Mesendoderm (in vitro differentiated cells): ENCODE results near the gene RAB28.

Experiments
- DNase-seq: peaks from one replicate; pipeline ENCODE4 v3.0.0; 2013
- H2AK5ac ChIP-seq: 2 replicates; pipeline ENCODE4 v1.6.1; 2013; ENCODE audit warnings: low read length, inconsistent platforms
- H2BK120ac ChIP-seq: 2 replicates; pipeline ENCODE4 v1.6.1; 2013; ENCODE audit warnings: low read depth, mild to moderate bottlenecking, low read length, moderate library complexity, mixed read lengths
- H2BK15ac ChIP-seq: replicated peaks from 2 replicates; pipeline ENCODE4 v1.6.1; 2013; ENCODE audit warnings: low read depth, mild to moderate bottlenecking, moderate library complexity
- H2BK5ac ChIP-seq: 2 replicates; pipeline ENCODE4 v1.6.1; 2013; ENCODE audit warnings: low read length, inconsistent platforms
- H3K18ac ChIP-seq: 2 replicates; pipeline ENCODE4 v1.6.1; 2013; ENCODE audit warnings: mild to moderate bottlenecking, low read length, mixed read lengths
- H3K23ac ChIP-seq: one replicate; pipeline ENCODE4 v1.6.1; 2013; ENCODE audit warnings: low read length
- H3K27ac ChIP-seq: 2 replicates; pipeline ENCODE4 v1.5.1; 2013; ENCODE audit warnings: low read depth, mild to moderate bottlenecking, inconsistent platforms, low read length, moderate library complexity
- H3K27me3 ChIP-seq: 2 replicates; pipeline ENCODE4 v1.6.1; 2013; ENCODE audit warnings: low read length, control low read depth, mild to moderate bottlenecking, inconsistent platforms; ENCODE audit not compliant: insufficient read depth, poor library complexity
- H3K36me3 ChIP-seq: 2 replicates; pipeline ENCODE4 v1.6.1; 2013; ENCODE audit warnings: low read length, inconsistent platforms; ENCODE audit not compliant: control insufficient read depth, insufficient read depth
- H3K4ac ChIP-seq: one replicate; pipeline ENCODE4 v1.6.1; 2013; ENCODE audit warnings: low read depth, mild to moderate bottlenecking, low read length, moderate library complexity
- H3K4me1 ChIP-seq: 2 replicates; pipeline ENCODE4 v1.6.1; 2013; ENCODE audit warnings: low read depth, low read length, inconsistent platforms; ENCODE audit not compliant: control insufficient read depth
- H3K4me2 ChIP-seq: 2 replicates; pipeline ENCODE4 v1.6.1; 2013; ENCODE audit warnings: low read length
- H3K4me3 ChIP-seq: 2 replicates; pipeline ENCODE4 v1.5.1; 2013; ENCODE audit warnings: mild to moderate bottlenecking, low read length
- H3K56ac ChIP-seq: one replicate; pipeline ENCODE4 v1.6.1; 2013; ENCODE audit warnings: low read length
- H3K79me1 ChIP-seq: 2 replicates; pipeline ENCODE4 v1.6.1; 2013; ENCODE audit warnings: low read length, inconsistent platforms
- H3K79me2 ChIP-seq: 2 replicates; pipeline ENCODE4 v1.6.1; 2013; ENCODE audit warnings: mild to moderate bottlenecking, low read length; ENCODE audit not compliant: control insufficient read depth, insufficient read depth
- H3K9ac ChIP-seq: 2 replicates; pipeline ENCODE4 v1.6.1; 2013; ENCODE audit warnings: low read length, inconsistent platforms
- H4K5ac ChIP-seq: one replicate; pipeline ENCODE4 v1.6.1; 2013; ENCODE audit warnings: low read length
- H4K8ac ChIP-seq: one replicate; pipeline ENCODE4 v1.6.1; 2013; ENCODE audit warnings: low read depth, mild to moderate bottlenecking, control low read depth, low read length, moderate library complexity
- WGBS: extraction: QIAGEN DNeasy Blood & Tissue Kit; methylation state at CpG from one replicate; pipeline ENCODE4 v1.1.7; 2013; ENCODE audit warnings: low lambda C conversion rate, missing lambda C conversion rate; ENCODE audit not compliant: insufficient coverage; ENCODE audit errors: extremely low coverage; 5-methylcytosine and 5-hydroxymethylcytosine counted together

Gene RAB28

GRCh38 chr4:13496605-13497004, 12.5 kb upstream of the RAB28 start:
- H4K5ac ChIP-seq, result no peak overlapping the region
- no peak for DNase-seq

GRCh38 chr4:13495753-13496152, 11.6 kb upstream of the RAB28 start:
- H4K8ac ChIP-seq, result no peak overlapping the region
- no peak overlapping the region for H3K56ac ChIP-seq
- no peak overlapping the region for H2BK120ac ChIP-seq
- no peak overlapping the region for H3K4me2 ChIP-seq
- H3K4ac ChIP-seq, result no peak overlapping the region
- no CpG with 5 or more reads among the region's 1 CpG for WGBS
- no peak overlapping the region for H2BK5ac ChIP-seq
- no peak for DNase-seq
- H2BK15ac ChIP-seq, result no peak overlapping the region
- H3K4me3 ChIP-seq, result no peak overlapping the region
- no peaks in the 10 kb centered on the region for H3K4me1 ChIP-seq
- H2AK5ac ChIP-seq, result no peak overlapping the region
- no peak overlapping the region for H3K18ac ChIP-seq
- H3K79me2 ChIP-seq, result no peaks in the 10 kb centered on the region
- H4K5ac ChIP-seq, result no peak overlapping the region
- no peak overlapping the region for H3K23ac ChIP-seq
- no peaks in the 10 kb centered on the region for H3K79me1 ChIP-seq
- no peak overlapping the region for H3K27ac ChIP-seq
- H3K27me3 ChIP-seq, result no peaks in the 10 kb centered on the region
- no peak overlapping the region for H3K9ac ChIP-seq
- no peaks in the 10 kb centered on the region for H3K36me3 ChIP-seq

More at GRCh38 chr4:13496605-13497004, 12.5 kb upstream of the RAB28 start:
- H2BK15ac ChIP-seq, result no peak overlapping the region
- H3K27ac ChIP-seq, result no peak overlapping the region
- H3K9ac ChIP-seq, result no peak overlapping the region
- H3K4me3 ChIP-seq, result no peak overlapping the region
- H3K56ac ChIP-seq, result no peak overlapping the region
- H3K79me2 ChIP-seq, result no peaks in the 10 kb centered on the region
- H2AK5ac ChIP-seq, result no peak overlapping the region
- H4K8ac ChIP-seq, result no peak overlapping the region
- H2BK120ac ChIP-seq, result no peak overlapping the region
- WGBS, result no CpG with 5 or more reads among the region's 2 CpGs
- H2BK5ac ChIP-seq, result no peak overlapping the region
- H3K23ac ChIP-seq, result no peak overlapping the region
- H3K4ac ChIP-seq, result no peak overlapping the region
- H3K4me1 ChIP-seq, result no peaks in the 10 kb centered on the region
- H3K36me3 ChIP-seq, result no peaks in the 10 kb centered on the region
- no peaks in the 10 kb centered on the region for H3K27me3 ChIP-seq
- H3K4me2 ChIP-seq, result no peak overlapping the region
- no peak overlapping the region for H3K18ac ChIP-seq
- H3K79me1 ChIP-seq, result no peaks in the 10 kb centered on the region

- H3K18ac ChIP-seq, result no peak overlapping the region
- H4K5ac ChIP-seq, result no peak overlapping the region
- H2AK5ac ChIP-seq, result no peak overlapping the region
- no peak overlapping the region for H2BK15ac ChIP-seq
- no peak overlapping the region for H3K4ac ChIP-seq
- no peak overlapping the region for H3K4me3 ChIP-seq
- no peaks in the 10 kb centered on the region for H3K4me1 ChIP-seq
- no peak overlapping the region for H4K8ac ChIP-seq
- H3K9ac ChIP-seq, result no peak overlapping the region
- no peak overlapping the region for H2BK120ac ChIP-seq
- DNase-seq, result no peak
- H3K36me3 ChIP-seq, result no peaks in the 10 kb centered on the region
- H3K4me2 ChIP-seq, result no peak overlapping the region
- H3K27me3 ChIP-seq, result no peaks in the 10 kb centered on the region
- no peak overlapping the region for H3K56ac ChIP-seq
- no peak overlapping the region for H2BK5ac ChIP-seq
- H3K79me1 ChIP-seq, result no peaks in the 10 kb centered on the region
- H3K27ac ChIP-seq, result no peak overlapping the region
- no peaks in the 10 kb centered on the region for H3K79me2 ChIP-seq
- H3K23ac ChIP-seq, result no peak overlapping the region
Measured at GRCh38 chr4:13493793-13494192, 9.7 kb upstream of the RAB28 start.

GRCh38 chr4:13492747-13493146, 8.6 kb upstream of the RAB28 start:
- Histone ChIP-seq H2BK15ac (no peak overlapping the region), H3K27me3 (no peaks in the 10 kb centered on the region), H2BK120ac (no peak overlapping the region), H3K79me2 (no peaks in the 10 kb centered on the region), H3K9ac (no peak overlapping the region), H3K27ac (no peak overlapping the region), H2AK5ac (no peak overlapping the region), H3K4ac (no peak overlapping the region), H3K4me2 (no peak overlapping the region), H3K4me3 (no peak overlapping the region), H4K8ac (no peak overlapping the region), H3K4me1 (no peaks in the 10 kb centered on the region), H3K23ac (no peak overlapping the region), H3K56ac (no peak overlapping the region), H3K36me3 (no peaks in the 10 kb centered on the region), H4K5ac (no peak overlapping the region), H2BK5ac (no peak overlapping the region), H3K18ac (no peak overlapping the region), H3K79me1 (no peaks in the 10 kb centered on the region)
- DNase-seq, result no peak
- WGBS, result no CpG with 5 or more reads among the region's 3 CpGs

- H3K18ac ChIP-seq, result no peak overlapping the region
- no CpG with 5 or more reads among the region's 23 CpGs for WGBS
- peak overlapping the region; percentile 92 for H3K4me2 ChIP-seq
- no peak overlapping the region for H3K4ac ChIP-seq
- no peak overlapping the region for H4K8ac ChIP-seq
- peaks cover 5% of the 10 kb centered on the region for H3K79me2 ChIP-seq
- no peak overlapping the region for H2BK5ac ChIP-seq
- no peaks in the 10 kb centered on the region for H3K36me3 ChIP-seq
- H2AK5ac ChIP-seq, result no peak overlapping the region
- no peak overlapping the region for H3K27ac ChIP-seq
- no peak for DNase-seq
- H3K4me1 ChIP-seq, result no peaks in the 10 kb centered on the region
- no peak overlapping the region for H3K23ac ChIP-seq
- H4K5ac ChIP-seq, result no peak overlapping the region
- H3K4me3 ChIP-seq, result peak overlapping the region; percentile 74
- peak overlapping the region; percentile 82 for H3K56ac ChIP-seq
- H3K79me1 ChIP-seq, result peaks cover 2% of the 10 kb centered on the region
- H3K9ac ChIP-seq, result peak overlapping the region; percentile 64
- no peak overlapping the region for H2BK120ac ChIP-seq
- H3K27me3 ChIP-seq, result no peaks in the 10 kb centered on the region
- no peak overlapping the region for H2BK15ac ChIP-seq
Measured at GRCh38 chr4:13484749-13485221, 645 bp upstream of the RAB28 start.

- peaks cover 2% of the 10 kb centered on the region for H3K79me1 ChIP-seq
- no peak overlapping the region for H4K8ac ChIP-seq
- peak overlapping the region; percentile 90 for H3K4me2 ChIP-seq
- peak overlapping the region; percentile 46 for H3K4ac ChIP-seq
- no peak overlapping the region for H2BK120ac ChIP-seq
- no peak overlapping the region for H2AK5ac ChIP-seq
- no peak overlapping the region for H2BK15ac ChIP-seq
- H2BK5ac ChIP-seq, result no peak overlapping the region
- peak; percentile 86 for DNase-seq
- H3K27me3 ChIP-seq, result no peaks in the 10 kb centered on the region
- H3K4me3 ChIP-seq, result peak overlapping the region; percentile 23
- H3K9ac ChIP-seq, result peak overlapping the region; percentile 54
- H3K79me2 ChIP-seq, result peaks cover 5% of the 10 kb centered on the region
- peak overlapping the region; percentile 82 for H3K56ac ChIP-seq
- H4K5ac ChIP-seq, result no peak overlapping the region
- H3K23ac ChIP-seq, result no peak overlapping the region
- peak overlapping the region; percentile 80 for H3K18ac ChIP-seq
- no peaks in the 10 kb centered on the region for H3K36me3 ChIP-seq
- no CpG with 5 or more reads among the region's 30 CpGs for WGBS
- H3K4me1 ChIP-seq, result no peaks in the 10 kb centered on the region
- peak overlapping the region; percentile 40 for H3K27ac ChIP-seq
Measured at GRCh38 chr4:13483768-13484121, 395 bp downstream of the RAB28 start.
